ENCODE results near the gene BBC3. TPM values are rescaled to one million over a fixed set of nuclear protein-coding genes. Genes with fewer than 3 reads are reported as not detected.

The BBC3 gene
- total and polyA plus RNA-seq, 2 experiments from 2014 or later: 23.4 to 31.9 TPM

DNA sequence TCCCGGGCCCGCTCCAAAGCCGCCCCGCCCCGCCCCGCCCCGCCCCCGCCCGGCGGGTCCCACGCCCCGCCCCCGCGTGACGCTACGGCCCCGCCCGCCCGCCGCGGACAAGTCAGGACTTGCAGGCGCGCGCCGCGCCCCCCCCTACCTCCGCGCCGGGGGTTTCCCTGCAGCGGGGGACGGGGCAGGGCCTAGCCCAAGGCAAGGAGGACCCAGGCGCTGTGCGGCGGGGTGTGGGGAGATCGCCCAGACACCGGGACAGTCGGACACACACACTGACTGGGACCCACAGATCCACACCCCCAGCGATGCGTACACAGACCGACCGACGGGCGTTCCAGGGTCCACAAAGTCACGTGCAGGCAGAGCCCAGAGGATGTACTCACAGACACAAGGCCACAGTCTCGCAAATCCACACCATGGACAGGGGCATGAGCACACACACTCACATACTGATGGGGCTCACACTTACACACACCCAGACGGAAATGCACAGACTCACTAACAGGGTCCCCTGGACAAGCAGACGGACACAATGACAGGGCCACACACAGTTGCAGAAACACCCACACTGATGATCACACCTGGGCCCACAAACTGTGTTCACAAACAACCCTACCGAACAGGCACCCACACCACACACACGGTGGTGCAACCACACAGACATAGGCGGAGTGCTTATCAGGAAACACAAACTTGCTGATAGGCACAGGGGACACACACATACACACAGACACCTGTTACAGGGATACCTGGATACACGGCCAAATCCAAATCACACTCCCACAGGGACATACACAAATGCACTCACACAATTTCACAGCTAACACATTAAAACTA is 436 bp upstream of the BBC3 start:
- DNase-seq (ENCODE audit: low spot score) (peak; percentile 85), ATAC-seq (peak; percentile 4)
- Histone ChIP-seq H3K9me2 (ENCODE audit: insufficient read depth) (no peaks in the 10 kb centered on the region), H2AFZ (peak overlapping the region; percentile 66; the same call in 1 of the 2 replicates), H3K4me2 (peak overlapping the region; percentile 79), H3K27ac (ENCODE audit: low read depth) (peak overlapping the region; percentile 96), H3K27me3 (ENCODE audit: insufficient read depth) (peaks cover 11% of the 10 kb centered on the region), H4K20me1 (replicated peaks; ENCODE audit: insufficient read depth) (no peaks in the 10 kb centered on the region; the same call in 1 of the 2 replicates), H3K36me3 (ENCODE audit: insufficient read depth) (no peaks in the 10 kb centered on the region), H3K79me2 (replicated peaks; ENCODE audit: insufficient read depth) (peaks cover 24% of the 10 kb centered on the region), H3F3A (replicated peaks; ENCODE audit: low read depth) (peaks cover 27% of the 10 kb centered on the region), H3K4me3 (peak overlapping the region; percentile 57), H3K4me1 (ENCODE audit: insufficient read depth) (peaks cover 33% of the 10 kb centered on the region)
- Mint-ChIP-seq H3K9me3 (no peaks in the 10 kb centered on the region), H3K36me3 (ENCODE audit: low read depth) (no peaks in the 10 kb centered on the region; the same call in 2 of the 3 replicates), H3K27me3 (ENCODE audit: insufficient read depth, low read depth, poor library complexity) (peaks cover 21% of the 10 kb centered on the region), H3K4me1 (peaks cover 17% of the 10 kb centered on the region), H3K4me3 (peak overlapping the region; percentile 71), H3K27ac (peak overlapping the region; percentile 80)
- TF ChIP-seq ZNF114 (CRISPR knock-in tag; IDR thresholded peaks at IDR 0.05) (no peak), EZH2phosphoT487 (IDR thresholded peaks at IDR 0.05; ENCODE audit: unreplicated experiment) (no peak), POLR2AphosphoS5 (IDR thresholded peaks at IDR 0.05; ENCODE audit: low read depth) (peak; percentile 59), JUNB (IDR thresholded peaks at IDR 0.05; ENCODE audit: unreplicated experiment) (no peak), CREB1 (CRISPR knock-in tag; IDR thresholded peaks at IDR 0.05; ENCODE audit: low read depth) (peak; percentile 61), ZNF331 (CRISPR knock-in tag; IDR thresholded peaks at IDR 0.05; ENCODE audit: low read depth) (no peak), STAT1 (IDR thresholded peaks at IDR 0.05; ENCODE audit: unreplicated experiment) (no peak), NANOG (IDR thresholded peaks at IDR 0.05; ENCODE audit: borderline replicate concordance) (no peak), EZH2 (IDR thresholded peaks at IDR 0.05; ENCODE audit: low read depth, unreplicated experiment) (no peak)
- TF ChIP-seq, protein P1, sequence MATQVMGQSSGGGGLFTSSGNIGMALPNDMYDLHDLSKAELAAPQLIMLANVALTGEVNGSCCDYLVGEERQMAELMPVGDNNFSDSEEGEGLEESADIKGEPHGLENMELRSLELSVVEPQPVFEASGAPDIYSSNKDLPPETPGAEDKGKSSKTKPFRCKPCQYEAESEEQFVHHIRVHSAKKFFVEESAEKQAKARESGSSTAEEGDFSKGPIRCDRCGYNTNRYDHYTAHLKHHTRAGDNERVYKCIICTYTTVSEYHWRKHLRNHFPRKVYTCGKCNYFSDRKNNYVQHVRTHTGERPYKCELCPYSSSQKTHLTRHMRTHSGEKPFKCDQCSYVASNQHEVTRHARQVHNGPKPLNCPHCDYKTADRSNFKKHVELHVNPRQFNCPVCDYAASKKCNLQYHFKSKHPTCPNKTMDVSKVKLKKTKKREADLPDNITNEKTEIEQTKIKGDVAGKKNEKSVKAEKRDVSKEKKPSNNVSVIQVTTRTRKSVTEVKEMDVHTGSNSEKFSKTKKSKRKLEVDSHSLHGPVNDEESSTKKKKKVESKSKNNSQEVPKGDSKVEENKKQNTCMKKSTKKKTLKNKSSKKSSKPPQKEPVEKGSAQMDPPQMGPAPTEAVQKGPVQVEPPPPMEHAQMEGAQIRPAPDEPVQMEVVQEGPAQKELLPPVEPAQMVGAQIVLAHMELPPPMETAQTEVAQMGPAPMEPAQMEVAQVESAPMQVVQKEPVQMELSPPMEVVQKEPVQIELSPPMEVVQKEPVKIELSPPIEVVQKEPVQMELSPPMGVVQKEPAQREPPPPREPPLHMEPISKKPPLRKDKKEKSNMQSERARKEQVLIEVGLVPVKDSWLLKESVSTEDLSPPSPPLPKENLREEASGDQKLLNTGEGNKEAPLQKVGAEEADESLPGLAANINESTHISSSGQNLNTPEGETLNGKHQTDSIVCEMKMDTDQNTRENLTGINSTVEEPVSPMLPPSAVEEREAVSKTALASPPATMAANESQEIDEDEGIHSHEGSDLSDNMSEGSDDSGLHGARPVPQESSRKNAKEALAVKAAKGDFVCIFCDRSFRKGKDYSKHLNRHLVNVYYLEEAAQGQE (IDR thresholded peaks at IDR 0.05; ENCODE audit: unreplicated experiment): peak; percentile 67
- TF ChIP-seq, protein P2, sequence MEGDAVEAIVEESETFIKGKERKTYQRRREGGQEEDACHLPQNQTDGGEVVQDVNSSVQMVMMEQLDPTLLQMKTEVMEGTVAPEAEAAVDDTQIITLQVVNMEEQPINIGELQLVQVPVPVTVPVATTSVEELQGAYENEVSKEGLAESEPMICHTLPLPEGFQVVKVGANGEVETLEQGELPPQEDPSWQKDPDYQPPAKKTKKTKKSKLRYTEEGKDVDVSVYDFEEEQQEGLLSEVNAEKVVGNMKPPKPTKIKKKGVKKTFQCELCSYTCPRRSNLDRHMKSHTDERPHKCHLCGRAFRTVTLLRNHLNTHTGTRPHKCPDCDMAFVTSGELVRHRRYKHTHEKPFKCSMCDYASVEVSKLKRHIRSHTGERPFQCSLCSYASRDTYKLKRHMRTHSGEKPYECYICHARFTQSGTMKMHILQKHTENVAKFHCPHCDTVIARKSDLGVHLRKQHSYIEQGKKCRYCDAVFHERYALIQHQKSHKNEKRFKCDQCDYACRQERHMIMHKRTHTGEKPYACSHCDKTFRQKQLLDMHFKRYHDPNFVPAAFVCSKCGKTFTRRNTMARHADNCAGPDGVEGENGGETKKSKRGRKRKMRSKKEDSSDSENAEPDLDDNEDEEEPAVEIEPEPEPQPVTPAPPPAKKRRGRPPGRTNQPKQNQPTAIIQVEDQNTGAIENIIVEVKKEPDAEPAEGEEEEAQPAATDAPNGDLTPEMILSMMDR (conservative IDR thresholded peaks at IDR 0.05; ENCODE audit: low read depth in 2 of 2): no peak
- TF ChIP-seq, protein P3, sequence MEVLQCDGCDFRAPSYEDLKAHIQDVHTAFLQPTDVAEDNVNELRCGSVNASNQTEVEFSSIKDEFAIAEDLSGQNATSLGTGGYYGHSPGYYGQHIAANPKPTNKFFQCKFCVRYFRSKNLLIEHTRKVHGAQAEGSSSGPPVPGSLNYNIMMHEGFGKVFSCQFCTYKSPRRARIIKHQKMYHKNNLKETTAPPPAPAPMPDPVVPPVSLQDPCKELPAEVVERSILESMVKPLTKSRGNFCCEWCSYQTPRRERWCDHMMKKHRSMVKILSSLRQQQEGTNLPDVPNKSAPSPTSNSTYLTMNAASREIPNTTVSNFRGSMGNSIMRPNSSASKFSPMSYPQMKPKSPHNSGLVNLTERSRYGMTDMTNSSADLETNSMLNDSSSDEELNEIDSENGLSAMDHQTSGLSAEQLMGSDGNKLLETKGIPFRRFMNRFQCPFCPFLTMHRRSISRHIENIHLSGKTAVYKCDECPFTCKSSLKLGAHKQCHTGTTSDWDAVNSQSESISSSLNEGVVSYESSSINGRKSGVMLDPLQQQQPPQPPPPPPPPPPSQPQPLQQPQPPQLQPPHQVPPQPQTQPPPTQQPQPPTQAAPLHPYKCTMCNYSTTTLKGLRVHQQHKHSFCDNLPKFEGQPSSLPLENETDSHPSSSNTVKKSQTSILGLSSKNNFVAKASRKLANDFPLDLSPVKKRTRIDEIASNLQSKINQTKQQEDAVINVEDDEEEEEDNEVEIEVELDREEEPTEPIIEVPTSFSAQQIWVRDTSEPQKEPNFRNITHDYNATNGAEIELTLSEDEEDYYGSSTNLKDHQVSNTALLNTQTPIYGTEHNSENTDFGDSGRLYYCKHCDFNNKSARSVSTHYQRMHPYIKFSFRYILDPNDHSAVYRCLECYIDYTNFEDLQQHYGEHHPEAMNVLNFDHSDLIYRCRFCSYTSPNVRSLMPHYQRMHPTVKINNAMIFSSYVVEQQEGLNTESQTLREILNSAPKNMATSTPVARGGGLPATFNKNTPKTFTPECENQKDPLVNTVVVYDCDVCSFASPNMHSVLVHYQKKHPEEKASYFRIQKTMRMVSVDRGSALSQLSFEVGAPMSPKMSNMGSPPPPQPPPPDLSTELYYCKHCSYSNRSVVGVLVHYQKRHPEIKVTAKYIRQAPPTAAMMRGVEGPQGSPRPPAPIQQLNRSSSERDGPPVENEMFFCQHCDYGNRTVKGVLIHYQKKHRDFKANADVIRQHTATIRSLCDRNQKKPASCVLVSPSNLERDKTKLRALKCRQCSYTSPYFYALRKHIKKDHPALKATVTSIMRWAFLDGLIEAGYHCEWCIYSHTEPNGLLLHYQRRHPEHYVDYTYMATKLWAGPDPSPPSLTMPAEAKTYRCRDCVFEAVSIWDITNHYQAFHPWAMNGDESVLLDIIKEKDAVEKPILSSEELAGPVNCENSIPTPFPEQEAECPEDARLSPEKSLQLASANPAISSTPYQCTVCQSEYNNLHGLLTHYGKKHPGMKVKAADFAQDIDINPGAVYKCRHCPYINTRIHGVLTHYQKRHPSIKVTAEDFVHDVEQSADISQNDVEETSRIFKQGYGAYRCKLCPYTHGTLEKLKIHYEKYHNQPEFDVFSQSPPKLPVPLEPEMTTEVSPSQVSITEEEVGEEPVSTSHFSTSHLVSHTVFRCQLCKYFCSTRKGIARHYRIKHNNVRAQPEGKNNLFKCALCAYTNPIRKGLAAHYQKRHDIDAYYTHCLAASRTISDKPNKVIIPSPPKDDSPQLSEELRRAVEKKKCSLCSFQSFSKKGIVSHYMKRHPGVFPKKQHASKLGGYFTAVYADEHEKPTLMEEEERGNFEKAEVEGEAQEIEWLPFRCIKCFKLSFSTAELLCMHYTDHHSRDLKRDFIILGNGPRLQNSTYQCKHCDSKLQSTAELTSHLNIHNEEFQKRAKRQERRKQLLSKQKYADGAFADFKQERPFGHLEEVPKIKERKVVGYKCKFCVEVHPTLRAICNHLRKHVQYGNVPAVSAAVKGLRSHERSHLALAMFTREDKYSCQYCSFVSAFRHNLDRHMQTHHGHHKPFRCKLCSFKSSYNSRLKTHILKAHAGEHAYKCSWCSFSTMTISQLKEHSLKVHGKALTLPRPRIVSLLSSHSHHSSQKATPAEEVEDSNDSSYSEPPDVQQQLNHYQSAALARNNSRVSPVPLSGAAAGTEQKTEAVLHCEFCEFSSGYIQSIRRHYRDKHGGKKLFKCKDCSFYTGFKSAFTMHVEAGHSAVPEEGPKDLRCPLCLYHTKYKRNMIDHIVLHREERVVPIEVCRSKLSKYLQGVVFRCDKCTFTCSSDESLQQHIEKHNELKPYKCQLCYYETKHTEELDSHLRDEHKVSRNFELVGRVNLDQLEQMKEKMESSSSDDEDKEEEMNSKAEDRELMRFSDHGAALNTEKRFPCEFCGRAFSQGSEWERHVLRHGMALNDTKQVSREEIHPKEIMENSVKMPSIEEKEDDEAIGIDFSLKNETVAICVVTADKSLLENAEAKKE (CRISPR knock-in tag; IDR thresholded peaks at IDR 0.05): no peak
- TF ChIP-seq, protein P4, sequence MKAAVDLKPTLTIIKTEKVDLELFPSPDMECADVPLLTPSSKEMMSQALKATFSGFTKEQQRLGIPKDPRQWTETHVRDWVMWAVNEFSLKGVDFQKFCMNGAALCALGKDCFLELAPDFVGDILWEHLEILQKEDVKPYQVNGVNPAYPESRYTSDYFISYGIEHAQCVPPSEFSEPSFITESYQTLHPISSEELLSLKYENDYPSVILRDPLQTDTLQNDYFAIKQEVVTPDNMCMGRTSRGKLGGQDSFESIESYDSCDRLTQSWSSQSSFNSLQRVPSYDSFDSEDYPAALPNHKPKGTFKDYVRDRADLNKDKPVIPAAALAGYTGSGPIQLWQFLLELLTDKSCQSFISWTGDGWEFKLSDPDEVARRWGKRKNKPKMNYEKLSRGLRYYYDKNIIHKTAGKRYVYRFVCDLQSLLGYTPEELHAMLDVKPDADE (IDR thresholded peaks at IDR 0.05): no peak

Measured in GM23338 (cell line).